Neuronal stem cell (in vitro differentiated cells): ENCODE results near the gene FAF1.

ENCODE experiments used
- DNase-seq: peaks from one replicate; pipeline ENCODE4 v3.0.0-alpha.2; 2013; ENCODE audit warnings: low spot score
- H2AFZ ChIP-seq: one replicate; pipeline ENCODE4 v1.6.1; 2013; ENCODE audit warnings: mild to moderate bottlenecking, low read length, inconsistent platforms
- H2AK5ac ChIP-seq: 2 replicates; pipeline ENCODE4 v1.6.1; 2013; ENCODE audit warnings: low read depth, mild to moderate bottlenecking, inconsistent platforms, low read length, moderate library complexity, mixed read lengths
- H2BK120ac ChIP-seq: 2 replicates; pipeline ENCODE4 v1.6.1; 2013; ENCODE audit warnings: low read depth, mild to moderate bottlenecking, inconsistent platforms, low read length, moderate library complexity, mixed read lengths
- H2BK12ac ChIP-seq: one replicate; pipeline ENCODE4 v1.6.1; 2013; ENCODE audit warnings: low read length, inconsistent platforms
- H2BK15ac ChIP-seq: 2 replicates; pipeline ENCODE4 v1.6.1; 2013; ENCODE audit warnings: mild to moderate bottlenecking, low read length, inconsistent platforms, mixed read lengths
- H2BK5ac ChIP-seq: one replicate; pipeline ENCODE4 v1.6.1; 2013; ENCODE audit warnings: inconsistent platforms, mild to moderate bottlenecking, low read length, moderate library complexity
- H3K14ac ChIP-seq: one replicate; pipeline ENCODE4 v1.6.1; 2013; ENCODE audit warnings: low read length, inconsistent platforms
- H3K18ac ChIP-seq: 2 replicates; pipeline ENCODE4 v1.6.1; 2013; ENCODE audit warnings: low read length, inconsistent platforms
- H3K23ac ChIP-seq: 2 replicates; pipeline ENCODE4 v1.6.1; 2013; ENCODE audit warnings: low read depth, mild to moderate bottlenecking, mixed read lengths, low read length, inconsistent platforms; ENCODE audit not compliant: poor library complexity
- H3K27ac ChIP-seq: replicated peaks from 3 replicates; pipeline ENCODE4 v1.5.1; 2013; ENCODE audit warnings: low read length, inconsistent platforms
- H3K27me3 ChIP-seq, 3 experiments: 2 replicates each; pipeline ENCODE4 v1.6.1; 2013; ENCODE audit warnings: low read length in 3 of 3, mild to moderate bottlenecking in 2 of 3, inconsistent platforms in 1 of 3, low read depth in 1 of 3, mixed read lengths in 1 of 3, moderate library complexity in 1 of 3; ENCODE audit not compliant: control insufficient read depth in 3 of 3, insufficient read depth in 3 of 3
- H3K36me3 ChIP-seq, 2 donors: replicated peaks in 1 of 2; 2 replicates each; pipeline ENCODE4 v1.6.1; 2013; ENCODE audit warnings: low read length in 2 of 2; ENCODE audit not compliant: control insufficient read depth in 2 of 2, insufficient read depth in 2 of 2
- H3K4ac ChIP-seq: 2 replicates; pipeline ENCODE4 v1.6.1; 2013; ENCODE audit warnings: inconsistent platforms, mild to moderate bottlenecking, low read length, moderate library complexity
- H3K4me1 ChIP-seq, 2 donors: 1 replicate in 1 of 2; 2 replicates in 1 of 2; pipeline ENCODE4 v1.6.1; 2013; ENCODE audit warnings: low read length in 2 of 2, low read depth in 1 of 2; ENCODE audit not compliant: control insufficient read depth in 2 of 2, insufficient read depth in 1 of 2
- H3K4me2 ChIP-seq: one replicate; pipeline ENCODE4 v1.6.1; 2013; ENCODE audit warnings: mild to moderate bottlenecking, low read length, inconsistent platforms; ENCODE audit not compliant: insufficient read depth, poor library complexity, severe bottlenecking
- H3K4me3 ChIP-seq, 2 donors: 2 replicates each; pipeline ENCODE4 v1.5.1; 2013; ENCODE audit warnings: low read length in 2 of 2, mild to moderate bottlenecking in 2 of 2, inconsistent platforms in 1 of 2, moderate library complexity in 1 of 2
- H3K79me1 ChIP-seq: one replicate; pipeline ENCODE4 v1.6.1; 2013; ENCODE audit warnings: low read depth, mild to moderate bottlenecking, inconsistent platforms, low read length, moderate library complexity
- H3K9ac ChIP-seq: one replicate; pipeline ENCODE4 v1.6.1; 2013; ENCODE audit warnings: mild to moderate bottlenecking, low read depth, low read length, inconsistent platforms; ENCODE audit not compliant: poor library complexity
- H3K9me3 ChIP-seq, 2 donors: replicated peaks in 1 of 2; 2 replicates each; pipeline versions ENCODE3 to v1.6.1; 2013; ENCODE audit warnings: low read length in 2 of 2, mild to moderate bottlenecking in 2 of 2, inconsistent platforms in 1 of 2, low read depth in 1 of 2, mixed read lengths in 1 of 2, moderate library complexity in 1 of 2; ENCODE audit not compliant: control insufficient read depth in 2 of 2, insufficient read depth in 1 of 2
- H4K8ac ChIP-seq: one replicate; pipeline ENCODE4 v1.6.1; 2013; ENCODE audit warnings: low read depth, mild to moderate bottlenecking, inconsistent platforms, low read length, moderate library complexity
- H4K91ac ChIP-seq: one replicate; pipeline ENCODE4 v1.6.1; 2013; ENCODE audit warnings: low read length, low read depth, mild to moderate bottlenecking, inconsistent platforms; ENCODE audit not compliant: poor library complexity
- WGBS, 2 donors: extraction: QIAGEN DNeasy Blood & Tissue Kit; methylation state at CpG; one replicate each; pipeline ENCODE4 v1.1.7; 2013; ENCODE audit warnings: missing lambda C conversion rate in 2 of 2, mixed read lengths in 1 of 2; ENCODE audit not compliant: insufficient read length in 2 of 2, insufficient replicate concordance in 1 of 2; ENCODE audit errors: extremely low coverage in 2 of 2; 5-methylcytosine and 5-hydroxymethylcytosine counted together

The FAF1 gene

DNA sequence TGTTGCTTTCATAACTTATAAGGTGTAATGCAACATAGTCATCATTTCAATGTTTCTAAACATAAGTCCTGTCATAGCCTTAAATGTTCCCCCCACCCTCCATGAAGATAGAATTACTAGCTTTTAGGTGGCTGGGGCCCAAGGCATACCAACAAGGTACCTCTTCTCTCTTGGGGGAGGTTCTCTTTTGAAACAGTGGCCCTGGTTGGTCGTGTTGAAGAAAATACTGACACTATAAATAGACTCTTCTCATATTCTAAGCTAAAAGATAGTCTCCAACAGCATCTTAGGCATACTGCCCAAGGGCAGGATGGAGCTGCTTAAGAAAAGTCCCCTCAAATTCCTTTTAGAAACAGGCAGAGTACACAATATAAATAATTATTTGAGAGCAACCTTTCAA, 255.0 kb downstream of the FAF1 start:
- Histone ChIP-seq H3K4me3 (no peak overlapping the region), H2AK5ac (no peak overlapping the region), H3K79me1 (no peaks in the 10 kb centered on the region), H3K4ac (no peak overlapping the region), H3K14ac (no peak overlapping the region), H2AFZ (no peak overlapping the region), H2BK120ac (no peak overlapping the region), H3K4me2 (no peak overlapping the region), H3K9me3 (no peaks in the 10 kb centered on the region), H4K8ac (no peak overlapping the region), H3K27ac (no peak overlapping the region), H4K91ac (no peak overlapping the region), H2BK12ac (no peak overlapping the region), H3K36me3 (no peaks in the 10 kb centered on the region), H2BK15ac (no peak overlapping the region), H3K4me1 (peaks cover 3 to 6% of the 10 kb centered on the region in 2 donors), H3K27me3 (no peaks in the 10 kb centered on the region), H3K18ac (no peak overlapping the region), H3K9ac (no peak overlapping the region), H3K23ac (no peak overlapping the region), H2BK5ac (no peak overlapping the region)
- no CpG with 5 or more reads among the region's 1 CpG for WGBS, 2 donors
- no peak for DNase-seq

DNA sequence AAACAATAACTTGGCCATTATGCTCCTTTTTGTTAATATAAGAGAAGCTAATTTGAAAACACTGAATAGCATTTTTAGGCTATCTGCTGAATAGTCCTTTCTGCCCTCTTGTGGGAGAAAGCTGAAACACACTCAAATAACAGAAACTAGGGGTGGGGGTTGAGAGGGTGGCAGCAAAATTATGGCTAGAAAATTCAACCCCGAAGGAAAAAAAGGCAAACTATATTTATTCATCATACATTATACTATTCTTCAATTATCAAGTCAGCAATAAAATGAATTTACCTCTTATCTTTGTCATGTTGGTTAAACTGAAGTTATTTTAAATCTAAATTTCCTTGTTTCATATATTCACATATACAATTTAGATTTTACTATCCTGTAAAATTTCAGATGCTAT, 255.9 kb downstream of the FAF1 start:
- Histone ChIP-seq H3K18ac (no peak overlapping the region), H3K36me3 (no peaks in the 10 kb centered on the region), H3K9ac (no peak overlapping the region), H2BK5ac (no peak overlapping the region), H3K4me1 (peaks cover 3 to 12% of the 10 kb centered on the region in 2 donors), H4K91ac (no peak overlapping the region), H3K27me3 (no peaks in the 10 kb centered on the region), H2BK120ac (no peak overlapping the region), H2BK15ac (no peak overlapping the region), H4K8ac (no peak overlapping the region), H3K27ac (no peak overlapping the region), H3K14ac (no peak overlapping the region), H2AK5ac (no peak overlapping the region), H3K4me3 (no peak overlapping the region), H3K4ac (no peak overlapping the region), H3K79me1 (no peaks in the 10 kb centered on the region), H2AFZ (no peak overlapping the region), H2BK12ac (no peak overlapping the region), H3K9me3 (no peaks in the 10 kb centered on the region), H3K4me2 (no peak overlapping the region), H3K23ac (no peak overlapping the region)
- WGBS, 2 donors, result no CpG with 5 or more reads among the region's 1 CpG
- DNase-seq, result peak; percentile 27

DNA sequence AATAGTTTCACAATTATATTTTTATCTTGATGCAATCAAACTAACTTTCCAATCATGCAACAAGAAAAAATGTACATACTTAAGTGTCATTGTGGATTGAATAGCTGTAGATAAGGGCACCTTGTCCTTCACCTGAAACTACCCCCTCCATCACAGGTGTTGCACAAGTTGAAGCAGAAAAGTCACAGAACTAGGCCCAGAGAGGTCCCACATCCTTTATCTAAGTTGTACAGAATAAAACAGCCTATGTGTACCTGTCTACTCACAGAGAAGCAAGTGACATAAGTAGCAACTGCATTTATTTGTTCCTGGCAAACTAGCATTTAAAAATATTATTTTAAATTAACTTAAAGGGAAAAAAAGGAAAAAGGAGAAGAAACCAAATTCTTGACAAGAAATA, 256.8 kb downstream of the FAF1 start:
- Histone ChIP-seq H3K27ac (peak overlapping the region; percentile 19), H3K4ac (no peak overlapping the region), H3K4me1 (peaks cover 3 to 8% of the 10 kb centered on the region in 2 donors)

DNA sequence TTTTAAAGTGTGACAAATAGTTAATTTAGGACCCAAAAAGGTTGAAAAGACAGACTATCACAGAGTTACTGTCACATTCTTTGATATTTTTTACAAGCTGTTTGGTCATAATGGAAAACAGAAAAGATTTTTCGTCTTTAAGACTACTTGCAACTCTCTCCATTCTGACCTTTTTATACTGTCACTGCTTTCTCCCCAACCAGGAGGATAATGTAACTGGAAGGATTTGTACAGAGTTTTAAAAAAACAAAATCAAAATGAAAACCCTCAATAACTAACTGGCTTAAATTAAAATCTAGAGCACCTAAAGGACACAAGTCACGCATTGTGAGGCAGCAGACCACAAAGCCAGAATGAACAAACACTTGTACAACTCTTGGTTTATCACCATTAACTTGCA, 257.7 kb downstream of the FAF1 start:
- Histone ChIP-seq H3K23ac (no peak overlapping the region), H4K8ac (no peak overlapping the region), H2AFZ (no peak overlapping the region), H3K27ac (no peak overlapping the region), H3K36me3 (no peaks in the 10 kb centered on the region), H3K27me3 (no peaks in the 10 kb centered on the region), H2BK120ac (no peak overlapping the region), H3K18ac (no peak overlapping the region), H3K14ac (no peak overlapping the region), H2BK5ac (no peak overlapping the region), H4K91ac (no peak overlapping the region), H3K4me1 (peaks cover 3 to 8% of the 10 kb centered on the region in 2 donors), H3K79me1 (no peaks in the 10 kb centered on the region), H3K9me3 (no peaks in the 10 kb centered on the region), H2AK5ac (no peak overlapping the region), H2BK15ac (no peak overlapping the region), H3K4me2 (no peak overlapping the region), H3K4ac (no peak overlapping the region), H2BK12ac (no peak overlapping the region), H3K4me3 (no peak overlapping the region), H3K9ac (no peak overlapping the region)
- WGBS, 2 donors, result no CpG with 5 or more reads among the region's 2 CpGs
- no peak for DNase-seq

More for the DNA sequence above, 256.8 kb downstream of the FAF1 start:
- H2BK12ac ChIP-seq, result peak overlapping the region; percentile 46
- no peaks in the 10 kb centered on the region for H3K36me3 ChIP-seq
- no peak overlapping the region for H3K23ac ChIP-seq
- no peak overlapping the region for H4K8ac ChIP-seq
- H2BK120ac ChIP-seq, result no peak overlapping the region
- H3K14ac ChIP-seq, result no peak overlapping the region
- H3K9me3 ChIP-seq, result no peaks in the 10 kb centered on the region
- no peak overlapping the region for H3K9ac ChIP-seq
- no peak overlapping the region for H3K4me2 ChIP-seq
- no peaks in the 10 kb centered on the region for H3K27me3 ChIP-seq
- no peak overlapping the region for H2AFZ ChIP-seq
- no peak overlapping the region for H2AK5ac ChIP-seq
- H2BK5ac ChIP-seq, result no peak overlapping the region
- no peak overlapping the region for H2BK15ac ChIP-seq
- no peak for DNase-seq
- H3K79me1 ChIP-seq, result no peaks in the 10 kb centered on the region
- H3K4me3 ChIP-seq, result no peak overlapping the region
- H4K91ac ChIP-seq, result no peak overlapping the region
- H3K18ac ChIP-seq, result no peak overlapping the region
